ENCODE measurements around the gene TRPM4.
A peak's percentile ranks its signal among the peaks of the same experiment; 100 is the strongest.
"Not testable (repeated sequence)": the region's sequence is repeated elsewhere in the genome, so short reads cannot be mapped to it uniquely, and the experiment has no call there.

The TRPM4 gene

DNA sequence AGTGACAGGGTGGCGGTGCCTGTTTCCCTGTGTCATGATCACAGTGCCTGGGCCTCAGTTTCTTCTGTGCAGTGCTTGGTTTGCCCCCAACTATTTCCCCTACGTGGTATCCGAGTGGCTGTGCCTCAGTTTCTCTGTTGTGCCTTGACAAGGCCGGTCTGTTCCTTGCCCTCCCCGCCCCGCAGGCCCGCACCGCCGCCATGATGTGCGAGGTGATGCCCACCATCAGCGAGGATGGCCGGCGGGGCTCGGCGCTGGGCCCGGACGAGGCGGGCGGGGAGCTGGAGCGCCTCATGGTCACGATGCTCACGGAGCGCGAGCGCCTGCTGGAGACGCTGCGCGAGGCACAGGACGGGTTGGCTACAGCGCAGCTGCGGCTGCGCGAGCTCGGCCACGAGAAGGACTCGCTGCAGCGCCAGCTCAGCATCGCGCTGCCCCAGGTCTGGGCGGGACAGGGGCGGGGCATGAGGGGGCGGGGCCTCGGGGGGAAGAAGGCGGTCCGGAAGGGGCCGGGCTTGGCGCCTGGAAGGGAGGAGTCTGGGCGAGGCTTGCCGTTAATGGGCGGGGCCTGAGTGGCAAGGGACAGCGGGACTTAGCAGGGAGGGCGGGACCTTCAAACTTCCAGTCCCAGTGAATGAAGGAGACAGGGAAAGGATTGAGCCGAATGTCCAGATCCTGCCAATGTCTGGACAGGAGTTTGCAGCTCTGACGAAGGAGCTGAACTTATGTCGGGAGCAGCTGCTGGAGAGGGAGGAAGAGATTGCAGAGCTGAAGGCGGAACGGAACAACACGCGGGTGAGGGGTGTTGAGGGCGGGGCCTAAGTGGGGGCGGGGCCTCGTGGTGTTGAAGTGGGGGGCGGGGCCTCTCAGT is 29.7 kb upstream of the TRPM4 start:
- DNase-seq: peak; percentile 94

DNA sequence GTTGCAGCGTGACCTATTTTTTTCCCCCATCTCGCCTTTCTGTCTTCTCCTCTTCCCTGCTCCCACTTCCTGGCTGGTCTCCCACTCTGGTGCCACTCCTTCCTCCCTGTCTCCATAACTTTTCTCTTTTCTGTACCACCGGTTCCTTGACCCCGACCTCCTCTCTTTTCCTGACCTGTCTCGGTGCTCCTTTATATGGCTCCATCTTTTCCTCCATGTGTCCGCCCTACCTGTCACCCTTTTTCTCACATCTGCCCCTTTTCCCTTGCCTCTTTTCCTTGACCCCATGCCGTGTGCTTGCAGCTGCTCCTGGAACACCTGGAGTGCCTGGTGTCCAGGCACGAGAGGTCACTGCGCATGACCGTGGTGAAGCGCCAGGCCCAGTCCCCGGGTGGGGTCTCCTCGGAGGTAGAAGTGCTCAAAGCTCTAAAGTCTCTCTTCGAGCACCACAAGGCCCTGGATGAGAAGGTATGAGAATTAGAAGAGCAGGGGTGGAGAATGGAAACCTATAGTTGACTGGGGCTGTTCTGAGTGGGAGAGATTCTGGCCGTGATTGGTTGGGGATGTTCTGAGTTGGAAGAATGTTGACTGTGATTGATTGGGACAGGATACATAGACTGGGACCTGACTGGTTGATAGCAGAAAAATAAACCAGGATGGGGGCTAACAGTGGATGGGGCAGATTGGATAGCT is 28.9 kb upstream of the TRPM4 start:
- DNase-seq: no peak

DNA sequence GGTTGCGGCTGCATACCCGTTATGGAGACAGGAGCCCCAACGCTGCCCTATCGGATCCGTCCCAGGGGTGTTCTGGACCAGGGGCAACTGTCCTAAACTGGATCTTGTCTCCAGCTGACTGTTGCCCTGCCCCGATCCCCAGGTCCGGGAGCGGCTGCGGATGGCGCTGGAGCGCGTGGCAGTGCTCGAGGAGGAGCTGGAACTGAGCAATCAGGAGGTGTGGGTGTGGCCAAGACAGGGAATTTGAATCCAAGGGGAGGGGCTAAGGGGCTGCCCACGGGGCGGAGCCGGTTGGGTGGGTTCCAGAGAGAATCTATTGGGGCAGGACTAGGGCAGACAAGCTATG is 28.4 kb upstream of the TRPM4 start:
- no peak for DNase-seq

DNA sequence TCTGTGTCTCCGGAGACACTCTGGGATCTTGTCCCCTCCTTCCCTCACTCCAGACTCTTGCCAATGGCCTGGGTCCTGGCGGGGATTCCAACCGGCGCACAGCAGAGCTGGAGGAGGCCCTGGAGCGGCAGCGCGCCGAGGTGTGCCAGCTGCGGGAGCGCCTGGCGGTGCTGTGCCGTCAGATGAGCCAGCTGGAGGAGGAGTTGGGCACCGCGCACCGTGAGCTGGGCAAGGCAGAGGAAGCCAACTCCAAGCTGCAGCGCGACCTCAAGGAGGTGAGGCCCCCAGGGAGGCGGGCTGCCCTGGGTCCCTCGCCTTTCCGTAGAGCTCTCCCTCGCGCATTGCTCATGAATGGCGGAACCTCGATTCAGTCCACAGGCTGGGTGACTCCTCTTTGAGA is 27.3 kb upstream of the TRPM4 start:
- no peak for DNase-seq

DNA sequence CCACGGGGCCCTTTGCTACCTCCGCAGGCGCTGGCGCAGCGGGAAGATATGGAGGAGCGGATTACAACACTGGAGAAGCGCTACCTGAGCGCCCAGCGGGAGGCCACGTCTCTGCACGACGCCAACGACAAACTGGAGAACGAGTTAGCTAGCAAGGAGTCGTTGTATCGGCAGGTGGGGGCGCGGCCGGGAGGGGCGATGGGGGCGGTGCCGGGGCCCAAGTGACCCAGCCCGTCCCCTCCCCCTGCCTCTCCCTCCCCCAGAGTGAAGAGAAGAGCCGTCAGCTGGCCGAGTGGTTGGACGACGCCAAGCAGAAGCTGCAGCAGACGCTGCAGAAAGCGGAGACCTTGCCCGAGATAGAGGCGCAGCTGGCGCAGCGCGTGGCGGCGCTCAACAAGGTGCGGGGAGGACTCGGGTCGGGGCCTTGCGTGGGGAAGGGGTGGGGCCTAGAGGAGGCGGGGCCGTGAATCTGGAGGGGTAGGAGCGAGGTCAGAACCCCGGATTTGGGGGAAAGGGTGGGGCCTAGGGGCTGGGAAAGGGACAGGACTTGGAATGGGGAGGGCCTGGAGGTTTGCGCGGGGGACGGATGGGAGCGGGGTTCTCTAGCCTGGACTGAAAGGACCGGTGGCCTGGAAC is 24.5 kb upstream of the TRPM4 start:
- no peak for DNase-seq

DNA sequence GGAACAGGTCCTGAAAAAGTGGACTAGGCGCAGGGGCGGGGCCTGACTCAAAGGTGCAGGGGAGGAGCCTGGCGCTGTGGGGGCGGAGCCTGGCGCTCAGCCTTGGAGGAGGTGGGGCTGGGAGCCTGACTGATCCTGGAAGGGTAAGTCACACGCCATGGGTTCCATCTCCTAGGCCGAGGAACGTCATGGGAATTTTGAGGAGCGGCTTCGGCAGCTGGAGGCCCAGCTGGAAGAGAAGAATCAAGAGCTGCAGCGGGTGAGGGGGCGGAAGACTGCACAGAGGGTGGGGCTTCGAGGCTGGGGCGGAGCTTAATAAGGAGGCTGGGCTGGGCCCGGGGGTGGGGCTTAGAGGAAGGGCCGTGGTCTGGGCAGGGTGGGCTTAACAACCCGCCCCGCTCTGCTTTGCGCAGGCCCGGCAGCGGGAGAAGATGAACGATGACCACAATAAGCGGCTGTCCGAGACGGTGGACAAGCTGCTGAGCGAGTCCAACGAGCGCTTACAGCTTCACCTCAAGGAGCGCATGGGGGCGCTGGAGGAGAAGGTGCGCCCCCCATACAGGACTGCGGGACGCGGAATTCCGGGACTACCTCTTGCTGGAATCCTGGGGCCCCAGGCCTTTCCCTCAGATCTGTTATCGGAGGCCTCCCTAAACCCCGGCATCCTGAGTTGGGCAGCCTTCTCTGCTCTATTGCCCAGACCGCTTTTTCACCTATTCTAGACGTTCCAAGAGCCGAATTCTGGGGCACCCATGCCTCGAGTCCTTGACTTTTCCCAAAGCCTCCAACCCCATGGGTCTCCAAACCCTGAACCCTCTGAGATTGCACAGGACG is 23.8 kb upstream of the TRPM4 start:
- DNase-seq: no peak

DNA sequence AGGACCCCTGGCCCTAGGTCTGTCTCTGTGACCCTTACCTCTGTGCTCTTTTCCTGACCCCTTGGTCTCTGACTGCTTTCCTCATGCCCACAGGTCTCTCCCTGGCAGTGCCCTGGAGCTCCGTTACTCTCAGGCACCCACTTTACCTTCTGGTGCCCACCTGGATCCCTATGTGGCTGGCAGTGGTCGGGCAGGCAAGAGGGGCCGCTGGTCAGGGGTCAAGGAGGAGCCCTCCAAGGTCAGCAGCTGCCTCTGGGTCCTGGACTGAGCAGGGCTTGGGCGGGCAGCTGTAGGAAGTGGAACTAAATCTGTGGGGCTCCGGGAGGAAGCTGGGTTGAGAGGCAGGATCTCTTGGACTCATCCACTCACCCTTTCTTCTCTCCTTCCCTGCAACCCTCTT is 21.9 kb upstream of the TRPM4 start:
- DNase-seq: no peak

DNA sequence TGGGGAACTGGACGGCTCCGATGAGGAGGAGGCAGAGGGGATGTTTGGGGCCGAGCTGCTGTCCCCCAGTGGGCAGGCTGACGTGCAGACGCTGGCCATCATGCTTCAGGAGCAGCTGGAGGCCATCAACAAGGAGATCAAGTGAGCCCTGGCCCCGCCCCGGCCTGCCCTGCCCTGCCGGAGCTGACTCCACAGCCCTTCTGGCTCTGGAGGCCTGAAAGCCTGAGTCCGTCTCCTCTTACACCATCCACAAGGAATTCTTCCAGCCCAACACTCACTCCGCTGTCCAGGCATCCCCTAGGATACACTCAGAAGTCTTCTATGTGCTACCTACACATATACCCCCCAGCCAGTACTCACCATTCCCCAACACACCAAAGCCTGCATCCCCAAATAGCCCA is 20.8 kb upstream of the TRPM4 start:
- DNase-seq: no peak

DNA sequence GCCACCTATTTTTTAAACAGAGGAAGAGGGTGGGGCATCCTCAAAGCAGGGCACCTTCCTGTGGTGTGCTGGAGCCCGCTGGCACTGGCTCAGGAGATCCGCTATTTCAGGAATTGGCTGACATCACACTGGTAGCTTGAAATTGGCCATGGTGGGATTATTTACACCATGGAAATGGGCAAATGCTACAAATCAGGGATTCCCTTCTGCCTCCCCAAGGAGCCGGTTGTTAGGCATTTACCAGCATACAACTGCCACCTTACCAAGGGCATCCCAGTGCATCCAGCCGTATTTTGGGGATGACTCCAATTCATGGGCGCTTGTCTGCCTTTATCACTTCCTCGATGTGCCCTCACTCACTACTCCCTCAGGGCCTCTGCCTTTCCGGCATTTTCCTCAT is 16.6 kb upstream of the TRPM4 start:
- no peak for DNase-seq

DNA sequence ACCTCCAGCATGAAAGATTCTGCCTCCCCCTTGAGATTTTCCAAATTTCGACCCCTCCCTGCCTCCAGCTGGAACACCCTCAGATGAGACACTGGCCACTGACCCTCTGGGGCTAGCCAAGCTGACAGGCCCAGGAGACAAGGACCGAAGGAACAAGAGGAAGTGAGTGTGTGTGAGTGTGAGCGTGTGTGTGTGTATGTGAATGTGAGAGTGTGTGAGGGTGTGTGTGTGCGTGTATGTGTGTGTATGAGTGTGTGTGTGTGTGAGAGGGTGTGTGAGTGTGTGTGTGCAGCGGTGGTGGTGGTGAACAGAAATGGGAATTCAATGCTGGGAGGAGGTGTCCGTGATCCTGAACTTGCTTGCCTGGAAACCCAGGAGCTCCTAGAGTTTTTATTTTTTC is 16.2 kb upstream of the TRPM4 start:
- no peak for DNase-seq

DNA sequence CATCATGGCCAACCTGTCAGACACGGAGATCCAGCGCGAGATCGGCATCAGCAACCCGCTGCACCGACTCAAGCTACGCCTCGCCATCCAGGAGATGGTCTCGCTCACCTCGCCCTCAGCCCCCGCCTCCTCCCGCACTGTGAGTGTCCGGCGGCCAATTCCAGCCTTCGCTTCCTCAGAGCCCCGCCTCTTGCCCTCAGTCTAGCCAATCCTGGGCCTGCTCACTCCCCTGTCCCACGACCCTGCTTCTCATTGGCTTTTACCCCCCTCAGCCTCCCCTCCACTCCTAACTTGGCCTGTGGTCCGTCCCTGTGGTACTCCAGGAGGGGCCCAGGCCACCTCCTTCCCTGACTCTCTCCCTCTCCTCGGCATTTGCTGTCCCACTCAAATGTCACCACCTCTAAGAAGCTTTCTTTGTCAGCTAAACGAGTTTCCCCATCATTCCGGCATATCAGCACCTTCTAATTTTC is 14.7 kb upstream of the TRPM4 start:
- peak; percentile 89 for DNase-seq

DNA sequence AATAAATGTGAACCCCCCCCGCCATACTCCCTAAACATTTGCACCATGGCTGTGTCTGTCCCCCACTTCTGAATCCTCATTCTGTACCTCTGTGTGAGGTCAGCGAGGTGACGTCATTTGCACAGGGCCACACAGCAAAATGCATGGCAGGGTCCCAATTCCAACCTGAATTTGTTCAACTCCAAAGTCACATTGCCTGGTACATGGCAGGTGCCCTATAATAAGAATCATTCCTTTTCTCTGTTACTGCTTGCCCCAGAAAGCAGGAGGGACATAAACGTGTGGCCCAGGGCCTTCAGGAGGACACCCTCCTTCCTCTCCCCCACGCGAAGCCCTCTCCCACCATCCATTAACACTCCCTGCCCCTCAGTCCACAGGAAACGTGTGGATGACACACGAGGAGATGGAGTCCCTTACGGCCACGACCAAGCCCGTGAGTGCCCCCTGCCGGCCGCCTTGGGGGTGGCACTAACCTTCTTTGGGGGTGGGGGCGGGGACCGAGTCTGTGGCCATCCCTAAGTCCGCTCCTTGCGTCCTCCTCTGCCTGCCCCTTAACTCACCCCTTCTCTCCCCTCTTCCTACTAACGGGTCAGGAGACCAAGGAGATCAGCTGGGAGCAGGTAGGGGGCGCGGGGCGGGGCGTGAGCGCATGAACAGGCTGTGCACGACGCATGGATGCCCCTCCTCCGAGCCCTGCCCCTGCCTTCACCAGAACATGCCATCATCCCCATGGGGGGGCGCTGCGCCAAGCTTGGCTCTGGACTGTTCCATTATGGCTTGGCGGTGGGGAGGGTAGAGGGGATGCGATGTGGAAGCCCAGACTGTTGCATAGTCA is 11.8 kb upstream of the TRPM4 start:
- DNase-seq: peak; percentile 38

DNA sequence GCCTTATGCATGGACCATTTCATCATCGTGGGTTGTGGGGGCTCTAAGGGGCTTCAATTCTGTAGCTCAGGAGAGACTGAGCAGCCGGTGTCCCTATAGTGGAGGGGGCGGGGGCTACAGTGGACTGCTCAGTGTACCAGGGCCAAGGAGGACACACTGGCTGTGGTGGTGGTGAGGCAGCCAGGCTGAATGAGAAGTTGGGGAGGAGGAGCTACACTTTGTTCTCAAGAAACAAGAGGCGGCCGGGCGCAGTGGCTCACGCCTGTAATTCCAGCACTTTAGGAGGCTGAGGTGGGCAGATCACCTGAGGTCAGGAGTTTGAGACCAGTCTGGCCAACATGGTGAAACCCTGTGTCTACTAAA is 11.2 kb upstream of the TRPM4 start:
- not testable (repeated sequence) for DNase-seq

DNA sequence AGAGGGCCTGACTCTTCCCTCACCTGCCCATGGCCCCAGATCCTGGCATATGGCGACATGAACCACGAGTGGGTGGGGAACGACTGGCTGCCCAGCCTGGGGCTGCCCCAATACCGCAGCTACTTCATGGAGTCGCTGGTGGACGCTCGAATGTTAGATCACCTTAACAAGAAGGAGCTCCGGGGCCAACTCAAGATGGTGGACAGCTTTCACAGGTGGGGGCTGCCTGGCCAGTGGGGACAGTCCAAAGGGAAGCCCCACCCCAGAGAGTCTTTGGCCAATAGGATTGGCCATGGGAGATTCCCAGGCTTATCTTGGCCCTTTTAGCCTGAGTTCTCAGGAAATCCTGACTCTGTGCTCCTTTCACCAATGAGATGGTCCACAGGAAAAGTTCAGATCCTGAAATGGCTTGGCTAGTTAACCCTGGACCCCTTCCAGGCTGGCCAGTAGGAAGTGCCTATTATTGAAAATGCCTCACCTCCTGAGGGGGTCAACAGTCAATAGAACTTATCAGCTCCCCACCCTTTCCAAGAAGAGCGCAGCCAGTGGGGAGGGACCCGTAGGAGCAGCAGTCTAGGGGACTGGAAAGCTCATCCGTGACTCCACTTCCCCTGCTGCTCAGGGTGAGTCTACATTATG is 9.4 kb upstream of the TRPM4 start:
- no peak for DNase-seq

DNA sequence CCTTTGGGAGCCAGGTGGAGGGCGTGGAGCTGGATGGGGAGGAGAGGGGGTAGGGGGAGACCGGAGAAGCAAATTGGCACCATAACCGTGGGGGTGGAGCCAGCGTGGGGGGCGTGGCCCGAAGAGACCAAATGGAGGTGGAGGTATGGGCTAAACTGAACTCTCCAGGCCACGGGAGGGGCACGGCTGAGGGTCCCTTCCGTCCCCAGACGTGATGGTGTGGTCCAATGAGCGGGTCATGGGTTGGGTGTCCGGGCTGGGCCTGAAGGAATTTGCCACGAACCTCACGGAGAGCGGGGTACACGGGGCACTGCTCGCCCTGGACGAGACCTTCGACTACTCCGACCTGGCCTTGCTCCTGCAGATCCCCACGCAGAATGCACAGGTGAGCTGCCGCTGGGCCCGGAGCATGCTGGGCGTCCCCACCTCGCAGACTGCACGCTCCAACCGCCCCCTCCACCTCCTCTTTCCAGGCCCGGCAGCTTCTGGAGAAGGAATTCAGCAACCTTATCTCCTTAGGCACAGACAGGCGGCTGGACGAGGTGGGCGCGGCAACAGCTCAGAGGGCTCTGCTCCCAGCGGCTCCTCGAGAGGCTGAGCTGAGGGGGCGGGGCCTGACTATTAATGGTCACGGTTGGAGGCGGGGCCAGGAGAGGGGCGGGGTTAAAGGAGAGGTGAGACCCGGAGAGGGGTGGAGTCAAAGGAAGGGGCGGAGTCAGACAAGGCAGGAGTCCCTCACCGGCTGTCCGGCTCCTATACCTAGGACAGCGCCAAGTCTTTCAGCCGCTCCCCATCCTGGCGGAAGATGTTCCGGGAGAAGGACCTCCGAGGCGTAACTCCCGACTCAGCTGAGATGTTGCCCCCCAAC is 8.6 kb upstream of the TRPM4 start:
- DNase-seq: peak; percentile 80

DNA sequence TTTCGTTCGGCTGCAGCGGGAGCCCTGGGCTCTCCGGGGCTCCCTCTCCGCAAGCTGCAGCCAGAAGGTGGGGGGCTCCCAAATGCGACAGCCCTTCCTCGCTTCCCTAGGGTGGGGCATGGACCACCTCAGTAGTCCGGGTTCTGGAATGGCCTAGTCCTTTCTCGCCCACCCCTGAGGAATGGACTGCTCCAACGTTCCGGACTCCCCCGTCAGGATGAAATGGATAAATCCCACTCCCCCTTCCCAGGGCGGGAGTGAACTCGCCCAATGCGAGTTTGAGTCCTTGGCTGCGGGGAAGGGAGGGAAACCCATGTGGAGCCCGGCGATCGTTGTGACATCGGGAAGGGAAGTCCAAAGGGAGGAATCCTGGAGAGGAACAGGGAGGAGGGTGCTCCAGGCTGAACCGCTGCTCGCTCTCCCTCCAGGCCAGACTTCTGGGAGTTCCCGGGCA is 7.9 kb upstream of the TRPM4 start:
- DNase-seq: peak; percentile 51

DNA sequence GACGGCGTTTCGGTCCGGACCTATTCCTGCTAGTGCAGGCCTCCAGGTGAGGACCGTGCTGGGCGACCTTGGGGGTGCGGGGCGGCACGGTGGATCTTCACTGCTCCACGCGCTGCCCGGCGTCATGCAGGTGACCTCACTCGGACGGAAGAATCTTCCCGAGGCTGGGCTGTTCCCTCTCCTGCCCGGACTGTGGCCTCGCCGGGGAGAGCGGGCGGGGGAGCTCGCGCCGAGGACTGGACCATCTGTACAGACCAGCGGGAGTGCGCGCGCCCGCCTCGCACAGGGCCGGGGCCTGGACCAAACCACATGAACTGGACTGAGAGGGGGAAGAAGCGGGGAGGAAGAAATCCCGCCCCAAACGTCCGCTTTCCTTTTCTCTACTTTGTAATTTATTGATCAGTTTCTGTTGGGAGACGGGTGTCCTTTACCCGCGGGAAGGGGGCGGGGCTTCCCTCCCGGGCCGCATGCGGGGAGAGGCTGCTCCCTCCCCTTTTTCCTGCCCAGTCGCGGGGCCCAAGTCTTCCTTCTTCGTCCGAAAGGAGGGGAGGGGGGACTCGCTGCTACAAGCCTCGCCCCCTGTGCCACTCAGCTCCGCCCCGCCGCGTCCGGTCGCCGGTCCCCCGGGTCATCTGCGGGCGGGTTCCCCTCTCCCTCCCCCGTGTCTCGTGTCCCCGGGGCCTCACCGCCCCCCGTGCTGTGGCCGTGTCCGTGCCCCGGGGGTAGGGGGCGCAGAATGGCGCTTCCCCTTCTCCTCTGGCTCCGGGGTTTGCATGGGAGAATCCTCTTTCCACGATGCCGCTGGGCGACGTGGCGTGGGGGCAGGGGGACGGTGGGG is 7.3 kb upstream of the TRPM4 start:
- DNase-seq: peak; percentile 65

DNA sequence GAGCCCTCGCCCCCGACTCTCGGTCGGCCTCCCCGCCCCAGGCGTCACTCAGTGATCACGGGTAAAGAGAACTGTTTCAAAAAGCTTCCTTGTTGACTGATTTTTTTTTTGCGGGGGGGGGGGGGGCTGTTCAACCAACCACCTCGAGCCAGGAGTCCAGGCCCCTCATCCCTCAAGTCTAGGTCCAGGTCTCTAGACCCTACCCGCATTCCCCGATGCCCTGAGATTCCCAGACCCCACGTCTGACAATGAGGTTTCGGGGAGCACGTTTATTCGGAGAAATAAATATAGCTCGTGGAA is 6.7 kb upstream of the TRPM4 start:
- no peak for DNase-seq

DNA sequence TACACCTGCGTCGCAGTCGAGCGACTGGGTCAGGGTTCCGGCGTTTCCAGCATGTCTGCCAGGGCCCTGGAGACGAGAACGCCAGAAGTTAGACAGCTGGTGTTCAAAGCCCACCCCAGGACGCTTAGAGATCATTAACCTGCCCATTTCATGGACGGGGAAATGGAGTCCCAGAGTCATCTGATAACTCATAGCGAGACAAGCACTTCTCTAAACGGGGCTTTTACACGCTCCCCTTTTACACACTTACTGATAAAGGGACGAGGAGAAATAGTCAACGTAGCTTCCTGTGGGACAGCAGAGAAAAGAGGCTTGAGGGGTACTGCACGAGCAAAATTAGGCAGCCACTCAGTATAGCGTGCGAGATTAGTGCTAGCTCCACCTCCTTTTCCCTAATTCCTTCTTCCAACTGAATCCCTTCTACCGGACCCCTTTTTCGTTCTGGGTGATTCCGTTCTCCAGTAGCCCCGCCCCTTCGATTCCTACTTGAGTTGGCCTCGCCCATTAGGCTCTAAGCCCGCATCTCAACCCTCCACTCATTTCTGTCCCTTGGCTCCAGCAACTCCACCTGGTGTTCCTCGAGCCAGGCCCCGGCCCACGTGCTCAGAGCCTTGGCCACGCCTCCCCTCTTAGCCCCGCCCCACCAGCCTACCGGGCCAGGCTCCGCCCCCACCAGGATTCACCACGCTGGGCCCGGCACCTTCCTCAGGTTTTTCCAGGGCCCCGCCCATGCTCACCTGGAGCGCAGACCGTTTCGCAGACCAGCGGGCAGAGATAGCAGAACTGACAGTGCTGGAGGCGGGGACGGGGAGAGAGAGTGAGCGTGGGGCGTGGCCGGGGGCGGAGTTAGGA is 6.1 kb upstream of the TRPM4 start:
- DNase-seq: peak; percentile 11
